GM21390 (cell line): Measurements from ENCODE around the gene CFP.
"Not testable (repeated sequence)": the region's sequence is repeated elsewhere in the genome, so short reads cannot be mapped to it uniquely, and the experiment has no call there.

Experiments
- ATAC-seq: cut with Tn5 transposase; IDR thresholded peaks from one replicate; pipeline ENCODE4 v1.9.1; 2021; ENCODE audit not compliant: unreplicated experiment

Gene CFP

GRCh38 chrX:47629419-47630200, at the start of gene CFP:
CFP (minus strand) TSS chrX:47629930; CDS start chrX:47629844, 86 bp downstream.
- no peak for ATAC-seq

GRCh38 chrX:47675959-47676859, 46.5 kb upstream of the CFP start:
- not testable (repeated sequence) for ATAC-seq

- no peak for ATAC-seq
Measured at GRCh38 chrX:47674776-47675175, 45.0 kb upstream of the CFP start.

- ATAC-seq: not testable (repeated sequence)
Measured at GRCh38 chrX:47665797-47666196, 36.1 kb upstream of the CFP start.

- ATAC-seq: no peak
Measured at GRCh38 chrX:47664737-47665136, 35.0 kb upstream of the CFP start.

- no peak for ATAC-seq
Measured at GRCh38 chrX:47662144-47662657, 32.5 kb upstream of the CFP start.

GRCh38 chrX:47661539-47661938, 31.8 kb upstream of the CFP start:
- no peak for ATAC-seq

GRCh38 chrX:47659421-47659726, 29.6 kb upstream of the CFP start:
- no peak for ATAC-seq

- ATAC-seq: peak; percentile 78
Measured at GRCh38 chrX:47658684-47659420, 29.1 kb upstream of the CFP start, which contains the start of gene UXT. UXT (minus strand) TSS chrX:47659180; CDS start chrX:47658927, 253 bp downstream.

- no peak for ATAC-seq
Measured at GRCh38 chrX:47658301-47658683, 28.6 kb upstream of the CFP start.

- no peak for ATAC-seq
Measured at GRCh38 chrX:47651043-47651905, 21.5 kb upstream of the CFP start.

GRCh38 chrX:47650164-47651042, 20.7 kb upstream of the CFP start, which contains the start of gene ELK1:
ELK1 (minus strand) TSS chrX:47650563; CDS start chrX:47641441, 9,122 bp downstream.
- peak; percentile 91 for ATAC-seq

GRCh38 chrX:47649781-47650163, 20.0 kb upstream of the CFP start:
- no peak for ATAC-seq

GRCh38 chrX:47649271-47649670, 19.5 kb upstream of the CFP start:
- ATAC-seq: no peak

GRCh38 chrX:47648376-47648775, 18.6 kb upstream of the CFP start:
- no peak for ATAC-seq

GRCh38 chrX:47646636-47647035, 16.9 kb upstream of the CFP start:
- ATAC-seq: no peak

GRCh38 chrX:47645530-47645929, 15.8 kb upstream of the CFP start:
- no peak for ATAC-seq

GRCh38 chrX:47644557-47645091, 14.9 kb upstream of the CFP start:
- ATAC-seq: no peak

GRCh38 chrX:47643926-47644325, 14.2 kb upstream of the CFP start:
- ATAC-seq: no peak
